ENCODE results near the gene RGS5. TPM values are rescaled to one million over a fixed set of nuclear protein-coding genes. Genes with fewer than 3 reads are reported as not detected.

The RGS5 gene
- total and polyA plus RNA-seq, 7 donors = 2.8 to 285 (median 155) TPM

GRCh38 chr1:163141556-163141955, 61.2 kb downstream of the RGS5 start:
- no peak for TF ChIP-seq CTCF (IDR thresholded peaks at IDR 0.05)
- no peak for TF ChIP-seq EP300 (IDR thresholded peaks at IDR 0.05)
- TF ChIP-seq POLR2AphosphoS5 (IDR thresholded peaks at IDR 0.05) = no peak
- TF ChIP-seq POLR2A (IDR thresholded peaks at IDR 0.05) = no peak
- WGBS, 2 donors = 95 to 98% methylated on average over 1 of the region's 1 CpG
- DNase-seq = no peak
- Histone ChIP-seq H3K36me3 (peaks cover 0 to 7% (median 0%) of the 10 kb centered on the region in 4 donors), H3K27me3 (no peaks in the 10 kb centered on the region), H3K4me1 (no peaks in the 10 kb centered on the region), H3K9me3 (no peaks in the 10 kb centered on the region), H3K27ac (no peak overlapping the region), H3K4me3 (no peak overlapping the region)
- intact Hi-C loops (cut with DNase I) = no loop called here

GRCh38 chr1:163137556-163138265, 65.0 kb downstream of the RGS5 start:
- Histone ChIP-seq H3K27me3 (no peaks in the 10 kb centered on the region), H3K27ac (no peak overlapping the region), H3K4me1 (no peaks in the 10 kb centered on the region), H3K9me3 (no peaks in the 10 kb centered on the region), H3K36me3 (no peaks in the 10 kb centered on the region), H3K4me3 (no peak overlapping the region)
- intact Hi-C loops (cut with DNase I) = no loop called here
- no peak for TF ChIP-seq POLR2A (IDR thresholded peaks at IDR 0.05)
- no peak for TF ChIP-seq CTCF (IDR thresholded peaks at IDR 0.05)
- no peak for TF ChIP-seq POLR2AphosphoS5 (IDR thresholded peaks at IDR 0.05)
- no peak for TF ChIP-seq EP300 (IDR thresholded peaks at IDR 0.05)
- DNase-seq = no peak
- 86 to 87% methylated on average over 3 of the region's 3 CpGs for WGBS, 2 donors

- no peak overlapping the region for H3K27ac ChIP-seq
Observed at GRCh38 chr1:163131981-163132380, 70.7 kb downstream of the RGS5 start.

GRCh38 chr1:163130225-163130856, 72.4 kb downstream of the RGS5 start:
- 58 to 69% methylated on average over 1 of the region's 1 CpG for WGBS, 2 donors
- peak overlapping the region in 3 of 4 donors; percentile 23 to 53 (median 24) for H3K27ac ChIP-seq
- no peaks in the 10 kb centered on the region for H3K9me3 ChIP-seq

More at GRCh38 chr1:163131981-163132380, 70.7 kb downstream of the RGS5 start:
- DNase-seq = no peak
- WGBS, 2 donors = 84 to 89% methylated on average over 2 of the region's 2 CpGs
- peaks cover 0 to 21% (median 14%) of the 10 kb centered on the region in 4 donors for H3K4me1 ChIP-seq
- no peak for TF ChIP-seq EP300 (IDR thresholded peaks at IDR 0.05)
- no peaks in the 10 kb centered on the region for H3K27me3 ChIP-seq
- H3K36me3 ChIP-seq = no peaks in the 10 kb centered on the region
- no peak overlapping the region for H3K4me3 ChIP-seq
- intact Hi-C loops (cut with DNase I) = no loop called here
- H3K9me3 ChIP-seq = no peaks in the 10 kb centered on the region

More at GRCh38 chr1:163130225-163130856, 72.4 kb downstream of the RGS5 start:
- TF ChIP-seq CTCF (IDR thresholded peaks at IDR 0.05) = no peak
- TF ChIP-seq POLR2A (IDR thresholded peaks at IDR 0.05) = no peak
- no peak for TF ChIP-seq POLR2AphosphoS5 (IDR thresholded peaks at IDR 0.05)
- DNase-seq = no peak
- Histone ChIP-seq H3K4me1 (peaks cover 0 to 21% (median 14%) of the 10 kb centered on the region in 4 donors), H3K27me3 (no peaks in the 10 kb centered on the region), H3K4me3 (no peak overlapping the region), H3K36me3 (no peaks in the 10 kb centered on the region)
- intact Hi-C loops (cut with DNase I) = no loop called here

Measured in sigmoid colon (tissue), 7 donors.